A673 (cell line): ENCODE measurements around the gene RSPH1.

ENCODE experiments used
- EZH2 ChIP-seq: fragments of 200-600 bp; sonication (generic); IDR thresholded peaks from 2 replicates; pipeline ENCODE4 v1.6.1; 2017; ENCODE audit warnings: borderline replicate concordance, low read depth, mild to moderate bottlenecking, mixed read lengths, antibody characterized with exemption, low read length; ENCODE audit not compliant: poor library complexity, severe bottlenecking
- TF ChIP-seq, protein P1 (sequence below): fragments of 300-800, 200-600 bp; sonication (generic); conservative IDR thresholded peaks from 2 replicates; pipeline ENCODE4 v1.5.1; 2017; ENCODE audit warnings: low read depth, mild to moderate bottlenecking, antibody characterized with exemption, low read length, moderate library complexity, mixed read lengths

DNA sequence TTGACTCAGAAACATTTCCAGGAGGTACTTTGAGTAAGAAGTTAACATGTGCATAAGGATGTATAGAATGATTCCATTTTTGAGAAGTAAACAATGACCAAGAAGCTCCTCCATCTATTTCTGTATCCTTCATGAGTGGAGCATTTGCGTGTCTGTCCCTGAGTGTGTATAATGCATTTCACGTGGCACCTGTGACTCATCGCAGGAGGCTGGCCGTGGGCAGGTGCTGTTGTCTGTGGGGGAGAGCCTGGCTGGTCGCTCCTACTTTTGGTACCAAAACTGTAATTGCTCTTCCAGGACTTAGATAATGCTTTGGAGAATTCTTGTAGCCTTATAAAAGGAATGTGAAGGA lies 34.1 kb upstream of the RSPH1 start:
- TF ChIP-seq, protein P1, sequence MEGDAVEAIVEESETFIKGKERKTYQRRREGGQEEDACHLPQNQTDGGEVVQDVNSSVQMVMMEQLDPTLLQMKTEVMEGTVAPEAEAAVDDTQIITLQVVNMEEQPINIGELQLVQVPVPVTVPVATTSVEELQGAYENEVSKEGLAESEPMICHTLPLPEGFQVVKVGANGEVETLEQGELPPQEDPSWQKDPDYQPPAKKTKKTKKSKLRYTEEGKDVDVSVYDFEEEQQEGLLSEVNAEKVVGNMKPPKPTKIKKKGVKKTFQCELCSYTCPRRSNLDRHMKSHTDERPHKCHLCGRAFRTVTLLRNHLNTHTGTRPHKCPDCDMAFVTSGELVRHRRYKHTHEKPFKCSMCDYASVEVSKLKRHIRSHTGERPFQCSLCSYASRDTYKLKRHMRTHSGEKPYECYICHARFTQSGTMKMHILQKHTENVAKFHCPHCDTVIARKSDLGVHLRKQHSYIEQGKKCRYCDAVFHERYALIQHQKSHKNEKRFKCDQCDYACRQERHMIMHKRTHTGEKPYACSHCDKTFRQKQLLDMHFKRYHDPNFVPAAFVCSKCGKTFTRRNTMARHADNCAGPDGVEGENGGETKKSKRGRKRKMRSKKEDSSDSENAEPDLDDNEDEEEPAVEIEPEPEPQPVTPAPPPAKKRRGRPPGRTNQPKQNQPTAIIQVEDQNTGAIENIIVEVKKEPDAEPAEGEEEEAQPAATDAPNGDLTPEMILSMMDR, result no peak
- no peak for TF ChIP-seq EZH2
